GM23338 (cell line): Measurements from ENCODE around the gene LMBRD1. TPM values are rescaled to one million over a fixed set of nuclear protein-coding genes. Genes with fewer than 3 reads are reported as not detected.

Experiments
- ATAC-seq: fragments of 200-7000 bp; cut with Tn5 transposase; 3 replicates; pipeline ENCODE4 v1.9.1; 2020
- DNase-seq: peaks from one replicate; pipeline ENCODE4 v3.0.0-alpha.2; 2015; ENCODE audit warnings: low spot score
- H2AFZ ChIP-seq: fragments of 200-600 bp; sonication (generic); 2 replicates; pipeline ENCODE4 v1.8.0; 2016; ENCODE audit warnings: antibody characterized with exemption, mild to moderate bottlenecking, moderate library complexity
- H3F3A ChIP-seq: fragments of 200-600 bp; sonication (generic); replicated peaks from 2 replicates; pipeline ENCODE4 v1.8.0; 2017; ENCODE audit warnings: antibody characterized with exemption, mixed run types, low read depth
- H3K27ac ChIP-seq: fragments of 200-600 bp; sonication (generic); 2 replicates; pipeline ENCODE4 v1.6.1; 2016; ENCODE audit warnings: low read depth
- H3K27me3 ChIP-seq: fragments of 200-600 bp; sonication (generic); 2 replicates; pipeline ENCODE4 v1.8.0; 2016; ENCODE audit warnings: mild to moderate bottlenecking, mixed run types, moderate library complexity; ENCODE audit not compliant: insufficient read depth
- H3K36me3 ChIP-seq: fragments of 200-600 bp; sonication (generic); 2 replicates; pipeline ENCODE4 v1.8.0; 2016; ENCODE audit warnings: mild to moderate bottlenecking; ENCODE audit not compliant: insufficient read depth
- H3K4me1 ChIP-seq: fragments of 200-600 bp; sonication (generic); 2 replicates; pipeline ENCODE4 v1.8.0; 2016; ENCODE audit warnings: mild to moderate bottlenecking, moderate library complexity; ENCODE audit not compliant: insufficient read depth
- H3K4me2 ChIP-seq: fragments of 200-600 bp; sonication (generic); 2 replicates; pipeline ENCODE4 v1.7.1; 2017; ENCODE audit warnings: mixed run types
- H3K4me3 ChIP-seq: fragments of 200-600 bp; sonication (generic); 2 replicates; pipeline ENCODE4 v1.6.1; 2016; ENCODE audit warnings: mixed run types
- H3K79me2 ChIP-seq: fragments of 200-600 bp; sonication (generic); replicated peaks from 2 replicates; pipeline ENCODE4 v1.8.0; 2017; ENCODE audit warnings: mild to moderate bottlenecking; ENCODE audit not compliant: insufficient read depth
- H3K9me2 ChIP-seq: fragments of 200-600 bp; sonication (generic); 2 replicates; pipeline ENCODE4 v1.8.0; 2017; ENCODE audit not compliant: insufficient read depth
- H4K20me1 ChIP-seq: fragments of 200-600 bp; sonication (generic); replicated peaks from 2 replicates; pipeline ENCODE4 v1.8.0; 2017; ENCODE audit warnings: mild to moderate bottlenecking; ENCODE audit not compliant: insufficient read depth
- H3K27ac Mint-ChIP-seq: 2 replicates; pipeline ENCODE4 v1.8.0; 2020; ENCODE audit warnings: inconsistent platforms, mild to moderate bottlenecking, moderate library complexity, mixed read lengths
- H3K27me3 Mint-ChIP-seq: 3 replicates; pipeline ENCODE4 v1.8.0; 2022; ENCODE audit warnings: low read depth, mild to moderate bottlenecking, moderate library complexity, mixed read lengths, inconsistent platforms; ENCODE audit not compliant: insufficient read depth, poor library complexity
- H3K36me3 Mint-ChIP-seq: 3 replicates; pipeline ENCODE4 v1.8.0; 2021; ENCODE audit warnings: low read depth, mild to moderate bottlenecking, inconsistent platforms, moderate library complexity, mixed read lengths
- H3K4me1 Mint-ChIP-seq: 3 replicates; pipeline ENCODE4 v1.8.0; 2020; ENCODE audit warnings: mild to moderate bottlenecking, inconsistent platforms, mixed read lengths
- H3K4me3 Mint-ChIP-seq: 3 replicates; pipeline ENCODE4 v1.8.0; 2021; ENCODE audit warnings: moderate library complexity, mild to moderate bottlenecking, inconsistent platforms, mixed read lengths
- H3K9me3 Mint-ChIP-seq: 3 replicates; pipeline ENCODE4 v1.8.0; 2020; ENCODE audit warnings: moderate library complexity, mild to moderate bottlenecking, inconsistent platforms, mixed read lengths
- CREB1 ChIP-seq: fragments of 250-450 bp; sonication (Bioruptor Pico); IDR thresholded peaks from 2 replicates; pipeline ENCODE4 v1.5.0; 2020; ENCODE audit warnings: low read depth, mild to moderate bottlenecking, moderate library complexity
- ETS1 ChIP-seq: IDR thresholded peaks from 2 replicates; pipeline ENCODE4 v1.6.1; 2016; ENCODE audit warnings: antibody characterized with exemption
- EZH2 ChIP-seq: fragments of 200-600 bp; sonication (generic); IDR thresholded peaks from one replicate; pipeline ENCODE4 v1.8.0; 2017; ENCODE audit warnings: antibody characterized with exemption, mild to moderate bottlenecking, low read depth; ENCODE audit not compliant: unreplicated experiment
- EZH2phosphoT487 ChIP-seq: fragments of 200-600 bp; sonication (generic); IDR thresholded peaks from one replicate; pipeline ENCODE4 v1.8.1; 2018; ENCODE audit warnings: antibody characterized with exemption; ENCODE audit not compliant: unreplicated experiment
- JUNB ChIP-seq: IDR thresholded peaks from one replicate; pipeline ENCODE4 v1.6.1; 2016; ENCODE audit warnings: antibody characterized with exemption; ENCODE audit not compliant: unreplicated experiment
- NANOG ChIP-seq: IDR thresholded peaks from 2 replicates; pipeline ENCODE4 v1.6.1; 2016; ENCODE audit warnings: antibody characterized with exemption, borderline replicate concordance
- POLR2AphosphoS5 ChIP-seq: IDR thresholded peaks from 2 replicates; pipeline ENCODE4 v1.6.1; 2016; ENCODE audit warnings: antibody characterized with exemption, low read depth
- REST ChIP-seq: IDR thresholded peaks from one replicate; pipeline ENCODE4 v1.6.1; 2018; ENCODE audit warnings: antibody characterized with exemption; ENCODE audit not compliant: unreplicated experiment
- STAT1 ChIP-seq: IDR thresholded peaks from one replicate; pipeline ENCODE4 v1.6.1; 2016; ENCODE audit warnings: antibody characterized with exemption; ENCODE audit not compliant: unreplicated experiment
- ZNF114 ChIP-seq: fragments of 250-450 bp; sonication (Bioruptor Pico); IDR thresholded peaks from 2 replicates; pipeline ENCODE4 v1.5.0; 2020; ENCODE audit warnings: mild to moderate bottlenecking, moderate library complexity
- ZNF331 ChIP-seq: fragments of 250-450 bp; sonication (Bioruptor Pico); IDR thresholded peaks from 2 replicates; pipeline ENCODE4 v1.5.0; 2020; ENCODE audit warnings: low read depth, mild to moderate bottlenecking, moderate library complexity
- polyA plus RNA-seq: library from polyadenylated mRNA; unstranded; fragments of >200 nt; fragmentation: Nextera tagmentation; extraction: Ambion mirVana; gene quantifications from 2 replicates; pipeline ENCODE4 v1.2.1, GENCODE V29; 2016
- total RNA-seq: library from RNA; depleted of rRNA; stranded (reverse); fragments of >200 nt; shearing (Covaris generic); gene quantifications from 2 replicates; pipeline ENCODE4 v1.2.3, GENCODE V29; 2014
- TF ChIP-seq, protein P1 (sequence below): fragments of 250-450 bp; sonication (Bioruptor Pico); IDR thresholded peaks from 2 replicates; pipeline ENCODE4 v1.5.0; 2020; ENCODE audit warnings: mild to moderate bottlenecking, moderate library complexity
- TF ChIP-seq, protein P2 (sequence below), 2 experiments: fragments of 200-600 bp in 1 of 2; sonication (generic) in 1 of 2; conservative IDR thresholded peaks; 2 replicates each; pipeline versions ENCODE4 v1.5.1 to v1.6.1; 2016 to 2017; ENCODE audit warnings: antibody characterized with exemption in 2 of 2, low read depth in 2 of 2, mild to moderate bottlenecking in 2 of 2, moderate library complexity in 1 of 2

Gene LMBRD1
- total and polyA plus RNA-seq, 2 experiments from 2014 or later, result 20.3 to 21.0 TPM

DNA sequence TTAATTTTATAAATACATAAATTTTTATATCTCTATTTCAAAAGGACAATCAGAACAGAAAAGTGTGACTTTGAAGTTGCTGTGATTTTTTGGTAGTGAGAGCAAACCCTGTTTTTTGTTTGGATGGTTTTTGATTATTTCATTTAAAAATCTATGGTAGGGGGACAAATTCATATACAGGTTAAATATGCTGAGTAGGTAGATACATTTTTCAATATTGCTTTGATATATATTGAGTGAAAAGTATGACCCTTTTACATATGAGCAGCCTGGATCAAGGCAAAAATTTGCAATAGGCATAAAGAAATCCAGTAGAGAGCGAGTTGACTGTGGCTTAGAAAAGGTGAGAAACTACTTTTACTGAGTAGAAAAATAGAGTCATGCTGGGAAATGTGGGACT, 132.3 kb downstream of the LMBRD1 start:
- no peak overlapping the region for H3K27ac Mint-ChIP-seq
- Histone ChIP-seq H3K4me2 (no peak overlapping the region), H3F3A (no peaks in the 10 kb centered on the region), H3K36me3 (no peaks in the 10 kb centered on the region), H3K4me1 (no peaks in the 10 kb centered on the region), H3K27me3 (no peaks in the 10 kb centered on the region), H3K79me2 (no peaks in the 10 kb centered on the region), H2AFZ (no peak overlapping the region), H3K27ac (no peak overlapping the region), H3K9me2 (peaks cover 4% of the 10 kb centered on the region; the same call in 1 of the 2 replicates), H4K20me1 (no peaks in the 10 kb centered on the region), H3K4me3 (no peak overlapping the region)
- DNase-seq, result no peak
- peaks cover 4% of the 10 kb centered on the region for H3K27me3 Mint-ChIP-seq
- ATAC-seq, result no peak
- H3K4me3 Mint-ChIP-seq, result no peak overlapping the region
- no peaks in the 10 kb centered on the region for H3K4me1 Mint-ChIP-seq
- H3K9me3 Mint-ChIP-seq, result peaks cover 2% of the 10 kb centered on the region; the same call in 1 of the 3 replicates
- no peak for TF ChIP-seq REST
- no peak for TF ChIP-seq CREB1 (CRISPR knock-in tag)
- no peak for TF ChIP-seq ZNF331 (CRISPR knock-in tag)
- no peak for TF ChIP-seq STAT1
- TF ChIP-seq, protein P1, sequence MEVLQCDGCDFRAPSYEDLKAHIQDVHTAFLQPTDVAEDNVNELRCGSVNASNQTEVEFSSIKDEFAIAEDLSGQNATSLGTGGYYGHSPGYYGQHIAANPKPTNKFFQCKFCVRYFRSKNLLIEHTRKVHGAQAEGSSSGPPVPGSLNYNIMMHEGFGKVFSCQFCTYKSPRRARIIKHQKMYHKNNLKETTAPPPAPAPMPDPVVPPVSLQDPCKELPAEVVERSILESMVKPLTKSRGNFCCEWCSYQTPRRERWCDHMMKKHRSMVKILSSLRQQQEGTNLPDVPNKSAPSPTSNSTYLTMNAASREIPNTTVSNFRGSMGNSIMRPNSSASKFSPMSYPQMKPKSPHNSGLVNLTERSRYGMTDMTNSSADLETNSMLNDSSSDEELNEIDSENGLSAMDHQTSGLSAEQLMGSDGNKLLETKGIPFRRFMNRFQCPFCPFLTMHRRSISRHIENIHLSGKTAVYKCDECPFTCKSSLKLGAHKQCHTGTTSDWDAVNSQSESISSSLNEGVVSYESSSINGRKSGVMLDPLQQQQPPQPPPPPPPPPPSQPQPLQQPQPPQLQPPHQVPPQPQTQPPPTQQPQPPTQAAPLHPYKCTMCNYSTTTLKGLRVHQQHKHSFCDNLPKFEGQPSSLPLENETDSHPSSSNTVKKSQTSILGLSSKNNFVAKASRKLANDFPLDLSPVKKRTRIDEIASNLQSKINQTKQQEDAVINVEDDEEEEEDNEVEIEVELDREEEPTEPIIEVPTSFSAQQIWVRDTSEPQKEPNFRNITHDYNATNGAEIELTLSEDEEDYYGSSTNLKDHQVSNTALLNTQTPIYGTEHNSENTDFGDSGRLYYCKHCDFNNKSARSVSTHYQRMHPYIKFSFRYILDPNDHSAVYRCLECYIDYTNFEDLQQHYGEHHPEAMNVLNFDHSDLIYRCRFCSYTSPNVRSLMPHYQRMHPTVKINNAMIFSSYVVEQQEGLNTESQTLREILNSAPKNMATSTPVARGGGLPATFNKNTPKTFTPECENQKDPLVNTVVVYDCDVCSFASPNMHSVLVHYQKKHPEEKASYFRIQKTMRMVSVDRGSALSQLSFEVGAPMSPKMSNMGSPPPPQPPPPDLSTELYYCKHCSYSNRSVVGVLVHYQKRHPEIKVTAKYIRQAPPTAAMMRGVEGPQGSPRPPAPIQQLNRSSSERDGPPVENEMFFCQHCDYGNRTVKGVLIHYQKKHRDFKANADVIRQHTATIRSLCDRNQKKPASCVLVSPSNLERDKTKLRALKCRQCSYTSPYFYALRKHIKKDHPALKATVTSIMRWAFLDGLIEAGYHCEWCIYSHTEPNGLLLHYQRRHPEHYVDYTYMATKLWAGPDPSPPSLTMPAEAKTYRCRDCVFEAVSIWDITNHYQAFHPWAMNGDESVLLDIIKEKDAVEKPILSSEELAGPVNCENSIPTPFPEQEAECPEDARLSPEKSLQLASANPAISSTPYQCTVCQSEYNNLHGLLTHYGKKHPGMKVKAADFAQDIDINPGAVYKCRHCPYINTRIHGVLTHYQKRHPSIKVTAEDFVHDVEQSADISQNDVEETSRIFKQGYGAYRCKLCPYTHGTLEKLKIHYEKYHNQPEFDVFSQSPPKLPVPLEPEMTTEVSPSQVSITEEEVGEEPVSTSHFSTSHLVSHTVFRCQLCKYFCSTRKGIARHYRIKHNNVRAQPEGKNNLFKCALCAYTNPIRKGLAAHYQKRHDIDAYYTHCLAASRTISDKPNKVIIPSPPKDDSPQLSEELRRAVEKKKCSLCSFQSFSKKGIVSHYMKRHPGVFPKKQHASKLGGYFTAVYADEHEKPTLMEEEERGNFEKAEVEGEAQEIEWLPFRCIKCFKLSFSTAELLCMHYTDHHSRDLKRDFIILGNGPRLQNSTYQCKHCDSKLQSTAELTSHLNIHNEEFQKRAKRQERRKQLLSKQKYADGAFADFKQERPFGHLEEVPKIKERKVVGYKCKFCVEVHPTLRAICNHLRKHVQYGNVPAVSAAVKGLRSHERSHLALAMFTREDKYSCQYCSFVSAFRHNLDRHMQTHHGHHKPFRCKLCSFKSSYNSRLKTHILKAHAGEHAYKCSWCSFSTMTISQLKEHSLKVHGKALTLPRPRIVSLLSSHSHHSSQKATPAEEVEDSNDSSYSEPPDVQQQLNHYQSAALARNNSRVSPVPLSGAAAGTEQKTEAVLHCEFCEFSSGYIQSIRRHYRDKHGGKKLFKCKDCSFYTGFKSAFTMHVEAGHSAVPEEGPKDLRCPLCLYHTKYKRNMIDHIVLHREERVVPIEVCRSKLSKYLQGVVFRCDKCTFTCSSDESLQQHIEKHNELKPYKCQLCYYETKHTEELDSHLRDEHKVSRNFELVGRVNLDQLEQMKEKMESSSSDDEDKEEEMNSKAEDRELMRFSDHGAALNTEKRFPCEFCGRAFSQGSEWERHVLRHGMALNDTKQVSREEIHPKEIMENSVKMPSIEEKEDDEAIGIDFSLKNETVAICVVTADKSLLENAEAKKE, result no peak
- no peak for TF ChIP-seq POLR2AphosphoS5
- no peak for TF ChIP-seq ETS1
- TF ChIP-seq EZH2phosphoT487, result no peak
- TF ChIP-seq, protein P2, sequence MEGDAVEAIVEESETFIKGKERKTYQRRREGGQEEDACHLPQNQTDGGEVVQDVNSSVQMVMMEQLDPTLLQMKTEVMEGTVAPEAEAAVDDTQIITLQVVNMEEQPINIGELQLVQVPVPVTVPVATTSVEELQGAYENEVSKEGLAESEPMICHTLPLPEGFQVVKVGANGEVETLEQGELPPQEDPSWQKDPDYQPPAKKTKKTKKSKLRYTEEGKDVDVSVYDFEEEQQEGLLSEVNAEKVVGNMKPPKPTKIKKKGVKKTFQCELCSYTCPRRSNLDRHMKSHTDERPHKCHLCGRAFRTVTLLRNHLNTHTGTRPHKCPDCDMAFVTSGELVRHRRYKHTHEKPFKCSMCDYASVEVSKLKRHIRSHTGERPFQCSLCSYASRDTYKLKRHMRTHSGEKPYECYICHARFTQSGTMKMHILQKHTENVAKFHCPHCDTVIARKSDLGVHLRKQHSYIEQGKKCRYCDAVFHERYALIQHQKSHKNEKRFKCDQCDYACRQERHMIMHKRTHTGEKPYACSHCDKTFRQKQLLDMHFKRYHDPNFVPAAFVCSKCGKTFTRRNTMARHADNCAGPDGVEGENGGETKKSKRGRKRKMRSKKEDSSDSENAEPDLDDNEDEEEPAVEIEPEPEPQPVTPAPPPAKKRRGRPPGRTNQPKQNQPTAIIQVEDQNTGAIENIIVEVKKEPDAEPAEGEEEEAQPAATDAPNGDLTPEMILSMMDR (conservative IDR thresholded peaks at IDR 0.05; ENCODE audit: low read depth in 2 of 2), result no peak
- no peak for TF ChIP-seq EZH2
- TF ChIP-seq ZNF114 (CRISPR knock-in tag), result no peak
- no peak for TF ChIP-seq JUNB
- no peak for TF ChIP-seq NANOG
- no peaks in the 10 kb centered on the region for H3K36me3 Mint-ChIP-seq
